Neural crest cell (in vitro differentiated cells): ENCODE measurements around the gene BEST1. TPM values are rescaled to one million over a fixed set of nuclear protein-coding genes. Genes with fewer than 3 reads are reported as not detected.

Experiments used
- DNase-seq: peaks from one replicate; pipeline ENCODE4 v3.0.0; 2021; ENCODE audit warnings: low read depth, mixed read lengths, low spot score
- H3K27ac Mint-ChIP-seq: one replicate; pipeline ENCODE4 v1.8.0; 2021; ENCODE audit warnings: mild to moderate bottlenecking, mixed read lengths; ENCODE audit not compliant: unreplicated experiment
- H3K27me3 Mint-ChIP-seq: 2 replicates; pipeline ENCODE4 v1.8.0; 2021; ENCODE audit warnings: low read depth, mild to moderate bottlenecking, mixed read lengths
- H3K36me3 Mint-ChIP-seq: 2 replicates; pipeline ENCODE4 v1.8.0; 2021; ENCODE audit warnings: low read depth, mild to moderate bottlenecking, mixed read lengths
- H3K4me1 Mint-ChIP-seq: 2 replicates; pipeline ENCODE4 v1.8.0; 2021; ENCODE audit warnings: mixed read lengths
- H3K4me3 Mint-ChIP-seq: one replicate; pipeline ENCODE4 v1.8.0; 2021; ENCODE audit warnings: mild to moderate bottlenecking, mixed read lengths
- H3K9me3 Mint-ChIP-seq: 2 replicates; pipeline ENCODE4 v1.8.0; 2021; ENCODE audit warnings: mixed read lengths
- CTCF ChIP-seq: fragments of 200-600 bp; sonication (generic); conservative IDR thresholded peaks from 2 replicates; pipeline ENCODE4 v1.5.0; 2021; ENCODE audit warnings: antibody characterized with exemption, mild to moderate bottlenecking
- total RNA-seq: library from RNA; stranded (reverse); gene quantifications from 2 replicates; pipeline ENCODE4 v1.2.1, GENCODE V29; 2021

BEST1 gene
- total RNA-seq, 1 donor from 2014 or later, result 0.96 TPM

DNA sequence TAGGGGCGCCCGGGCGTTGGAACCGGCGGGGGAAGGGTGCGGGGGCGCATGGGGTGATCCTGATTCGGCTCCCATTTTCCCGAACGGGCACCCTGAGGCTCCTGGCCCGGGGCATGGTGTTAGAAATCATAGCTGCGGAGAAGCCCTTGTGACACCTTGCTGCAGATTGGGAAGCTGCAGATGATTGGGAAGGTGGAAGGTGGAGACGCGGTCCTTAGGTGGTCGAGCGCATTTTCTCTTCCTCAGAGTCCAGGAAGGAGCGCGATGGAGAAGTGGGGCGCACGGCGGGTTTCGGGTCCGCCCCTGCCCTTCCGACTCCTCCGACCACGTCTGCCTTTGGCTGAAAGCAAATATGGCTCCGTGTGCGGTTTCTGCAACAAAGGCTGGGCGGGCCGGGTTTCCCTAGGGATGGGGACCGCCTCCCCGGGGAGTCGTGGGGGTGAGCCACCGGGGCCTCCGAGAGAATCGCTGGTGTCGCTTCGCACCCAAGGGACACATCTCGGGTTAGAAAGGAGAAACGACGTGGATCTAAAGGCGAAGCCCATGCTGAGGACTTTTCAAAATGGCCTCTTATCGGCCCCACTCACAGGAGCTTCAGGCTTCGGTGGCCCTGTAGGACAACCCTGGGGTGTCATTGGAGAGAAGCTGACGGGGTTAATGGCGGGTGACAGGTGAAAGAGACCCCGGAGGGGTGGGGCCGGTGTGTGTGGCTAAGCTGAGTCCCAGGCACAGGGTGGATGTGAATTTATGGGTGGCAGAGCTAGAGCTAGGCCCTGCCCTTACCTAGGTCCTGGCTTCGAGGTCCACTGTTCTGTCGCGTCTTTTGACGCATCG is 18.0 kb downstream of the BEST1 start:
- no peak for TF ChIP-seq CTCF
- Mint-ChIP-seq H3K36me3 (peaks cover 28% of the 10 kb centered on the region), H3K4me3 (peak overlapping the region; percentile 98), H3K27ac (peak overlapping the region; percentile 97), H3K9me3 (no peaks in the 10 kb centered on the region), H3K4me1 (peaks cover 61% of the 10 kb centered on the region), H3K27me3 (no peaks in the 10 kb centered on the region)
- peak; percentile 34 for DNase-seq

- DNase-seq, result no peak
- peaks cover 21% of the 10 kb centered on the region for H3K36me3 Mint-ChIP-seq
- TF ChIP-seq CTCF, result no peak
- no peaks in the 10 kb centered on the region for H3K27me3 Mint-ChIP-seq
- H3K4me1 Mint-ChIP-seq, result peaks cover 62% of the 10 kb centered on the region
- H3K4me3 Mint-ChIP-seq, result peak overlapping the region; percentile 98
- H3K27ac Mint-ChIP-seq, result peak overlapping the region; percentile 89
- H3K9me3 Mint-ChIP-seq, result no peaks in the 10 kb centered on the region
Observed at GRCh38 chr11:61968758-61969390, 18.7 kb downstream of the BEST1 start.

DNA sequence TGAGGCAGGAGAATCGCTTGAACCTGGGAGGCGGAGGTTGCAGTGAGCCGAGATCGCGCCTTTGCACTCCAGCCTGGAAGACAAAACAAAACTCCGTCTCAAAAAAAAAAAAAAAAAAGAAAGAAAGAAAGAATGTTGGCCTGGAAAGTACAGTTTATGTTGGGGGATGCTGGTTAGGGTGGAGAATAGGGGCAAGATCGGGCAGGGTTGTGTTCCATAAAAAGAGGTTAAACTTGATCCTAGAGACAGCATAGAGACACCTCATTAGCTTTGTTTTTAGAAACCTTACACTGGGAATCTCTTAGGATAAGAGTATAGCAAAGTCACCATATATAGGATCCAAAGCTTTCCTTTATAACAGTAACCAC is 19.2 kb downstream of the BEST1 start:
- H3K9me3 Mint-ChIP-seq, result no peaks in the 10 kb centered on the region
- H3K27me3 Mint-ChIP-seq, result no peaks in the 10 kb centered on the region
- no peak for DNase-seq
- no peak overlapping the region for H3K27ac Mint-ChIP-seq
- TF ChIP-seq CTCF, result no peak
- H3K4me1 Mint-ChIP-seq, result peaks cover 60% of the 10 kb centered on the region
- peaks cover 16% of the 10 kb centered on the region for H3K36me3 Mint-ChIP-seq
- H3K4me3 Mint-ChIP-seq, result peak overlapping the region; percentile 98

GRCh38 chr11:61969838-61970662 is 19.9 kb downstream of the BEST1 start:
- no peak overlapping the region for H3K27ac Mint-ChIP-seq
- H3K4me3 Mint-ChIP-seq, result peak overlapping the region; percentile 98
- no peak for DNase-seq
- H3K9me3 Mint-ChIP-seq, result no peaks in the 10 kb centered on the region
- H3K4me1 Mint-ChIP-seq, result peaks cover 57% of the 10 kb centered on the region
- H3K27me3 Mint-ChIP-seq, result no peaks in the 10 kb centered on the region
- TF ChIP-seq CTCF, result no peak
- peaks cover 11% of the 10 kb centered on the region for H3K36me3 Mint-ChIP-seq

DNA sequence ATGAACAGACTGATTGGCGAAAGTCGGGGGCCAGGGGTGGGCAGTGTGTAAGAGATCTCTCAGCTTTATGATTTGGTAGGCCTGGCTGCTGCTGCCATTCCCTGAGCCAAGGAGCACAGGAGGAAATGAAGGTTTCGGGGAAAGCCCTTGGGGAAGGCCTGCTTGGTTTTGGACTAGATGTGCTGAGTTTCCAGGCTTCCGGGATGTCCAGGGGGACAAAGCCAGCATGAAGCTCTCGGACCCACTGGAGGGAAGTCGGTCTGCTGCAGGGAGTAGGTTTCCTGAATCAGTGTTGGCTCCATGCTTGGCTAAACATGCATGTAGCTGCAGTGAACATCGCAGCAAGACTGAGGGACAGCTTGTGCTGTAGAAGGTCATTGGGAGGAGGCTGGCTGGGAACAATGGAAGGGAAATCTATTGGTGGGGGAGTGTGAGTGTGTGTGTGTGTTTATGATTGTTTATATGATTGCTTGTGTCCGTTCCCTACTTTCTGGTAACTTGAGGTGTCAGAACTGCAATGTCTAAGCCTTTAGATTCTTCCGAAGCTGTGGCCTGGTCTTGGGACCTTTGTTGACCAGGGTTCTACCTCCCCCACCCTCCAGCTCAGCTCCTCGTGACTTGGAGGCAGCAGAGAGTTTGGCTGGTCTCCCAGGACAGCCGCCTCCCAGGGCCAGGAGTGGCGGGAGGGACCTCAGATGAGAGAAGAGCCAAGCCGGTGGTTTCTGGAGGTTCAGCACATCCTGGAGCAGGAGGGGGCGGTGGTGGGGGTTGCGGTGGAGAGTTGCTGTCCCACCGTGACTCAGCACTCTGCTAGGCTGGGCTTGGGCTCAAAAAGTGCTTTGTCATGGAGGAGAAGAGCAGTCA is 21.3 kb downstream of the BEST1 start:
- peak; percentile 71 for DNase-seq
- TF ChIP-seq CTCF, result no peak
- no peaks in the 10 kb centered on the region for H3K27me3 Mint-ChIP-seq
- H3K4me3 Mint-ChIP-seq, result peak overlapping the region; percentile 58
- peak overlapping the region; percentile 83 for H3K27ac Mint-ChIP-seq
- H3K9me3 Mint-ChIP-seq, result no peaks in the 10 kb centered on the region
- H3K4me1 Mint-ChIP-seq, result peaks cover 50% of the 10 kb centered on the region
- peaks cover 3% of the 10 kb centered on the region for H3K36me3 Mint-ChIP-seq
